GM12878 (cell line): ENCODE data around the gene TMEM144. TPM values are rescaled to one million over a fixed set of nuclear protein-coding genes. Genes with fewer than 3 reads are reported as not detected.

Experiments used
- ATAC-seq: fragments of 200-7000 bp; cut with Tn5 transposase; 3 replicates; pipeline ENCODE4 v1.9.1; 2020; ENCODE audit warnings: mild to moderate bottlenecking, moderate library complexity
- BruUV-seq: library from RNA; stranded (reverse); fragments of 400-500 nt; replicated peaks from 2 replicates; lab custom pipeline; 2021; lab: Mats Ljungman, UMichigan
- CTCF ChIA-PET: fragments of 300-600 bp; sonication (Branson Sonifier 250); formaldehyde crosslinking; extraction: SDS; loops from one replicate; lab custom pipeline; 2021; ENCODE audit warnings: inconsistent platforms; lab: Yijun Ruan, JAX
- POLR2A ChIA-PET: fragments of 350-600 bp; formaldehyde crosslinking; extraction: SDS; loops from one replicate; lab custom pipeline; 2021; ENCODE audit warnings: inconsistent platforms; lab: Charles Lee
- RAD21 ChIA-PET: fragments of 300-600 bp; sonication (Branson Sonifier 250); formaldehyde crosslinking; loops from one replicate; lab custom pipeline; 2023; ENCODE audit warnings: antibody characterized with exemption; ENCODE audit not compliant: unreplicated experiment; lab: Charles Lee
- SMC1A ChIA-PET: fragments of 300-600 bp; sonication (Branson Sonifier 250); formaldehyde crosslinking; loops from one replicate; lab custom pipeline; 2023; ENCODE audit not compliant: unreplicated experiment, uncharacterized antibody; lab: Charles Lee
- DNase-seq: peaks from one replicate; pipeline ENCODE4 v3.0.0-alpha.2; 2011; ENCODE audit warnings: low read depth, low spot score
- FAIRE-seq: peaks from 3 replicates; lab custom pipeline; 2011; peaks lifted over from hg19 to GRCh38; lab: Jason Lieb, UNC
- H2AFZ ChIP-seq: 2 replicates; pipeline ENCODE4 v1.6.0; 2011; ENCODE audit warnings: low read depth, low read length, control low read depth; ENCODE audit not compliant: control insufficient read depth
- H3K27ac ChIP-seq: 2 replicates; pipeline ENCODE4 v1.5.1; 2011; ENCODE audit warnings: control low read depth; ENCODE audit not compliant: control insufficient read depth, insufficient read depth
- H3K27me3 ChIP-seq, 2 experiments: replicated peaks in 1 of 2; 2 replicates each; pipeline versions ENCODE4 v1.6.0 to v1.6.1; 2011; ENCODE audit warnings: low read length in 1 of 2; ENCODE audit not compliant: control insufficient read depth in 2 of 2, insufficient read depth in 2 of 2
- H3K36me3 ChIP-seq, 2 experiments: 2 replicates each; pipeline ENCODE4 v1.5.1; 2011; ENCODE audit warnings: low read length in 1 of 2; ENCODE audit not compliant: control insufficient read depth in 2 of 2, insufficient read depth in 2 of 2
- H3K4me1 ChIP-seq: 2 replicates; pipeline ENCODE4 v1.6.1; 2011; ENCODE audit warnings: mild to moderate bottlenecking, low read length, moderate library complexity, mixed read lengths; ENCODE audit not compliant: control insufficient read depth, insufficient read depth
- H3K4me2 ChIP-seq: 2 replicates; pipeline ENCODE4 v1.6.0; 2011; ENCODE audit warnings: control low read depth; ENCODE audit not compliant: control insufficient read depth, insufficient read depth
- H3K4me3 ChIP-seq: fragments of 200-600 bp; sonication (generic); 2 replicates; pipeline ENCODE4 v1.5.1; 2016
- H3K79me2 ChIP-seq: 2 replicates; pipeline ENCODE4 v1.6.0; 2011; ENCODE audit warnings: low read length; ENCODE audit not compliant: control insufficient read depth, insufficient read depth
- H3K9ac ChIP-seq: 2 replicates; pipeline ENCODE4 v1.8.0; 2011; ENCODE audit warnings: low read length, control low read depth, mixed read lengths; ENCODE audit not compliant: control insufficient read depth, insufficient read depth
- H3K9me3 ChIP-seq: replicated peaks from 3 replicates; pipeline ENCODE4 v1.5.1; 2011; ENCODE audit warnings: mild to moderate bottlenecking, low read length; ENCODE audit not compliant: control insufficient read depth, insufficient read depth
- H4K20me1 ChIP-seq: 2 replicates; pipeline ENCODE4 v1.6.0; 2011; ENCODE audit not compliant: control insufficient read depth, insufficient read depth
- CREM ChIP-seq: IDR thresholded peaks from 2 replicates; pipeline ENCODE4 v1.6.1; 2014; ENCODE audit warnings: antibody characterized with exemption, low read depth
- CTCF ChIP-seq, 3 experiments: IDR thresholded peaks in 2 of 3; conservative IDR thresholded peaks in 1 of 3; 2 replicates each; pipeline ENCODE4 v1.5.1; 2011; ENCODE audit warnings: low read depth in 3 of 3, low read length in 3 of 3, mild to moderate bottlenecking in 3 of 3, control low read depth in 2 of 3, moderate library complexity in 2 of 3, inconsistent platforms in 1 of 3, mixed read lengths in 1 of 3; ENCODE audit not compliant: control insufficient read depth in 2 of 3, insufficient read depth in 1 of 3; ENCODE audit errors: extremely low read depth in 1 of 3
- MTA2 ChIP-seq: fragments of 450-650 bp; IDR thresholded peaks from 2 replicates; pipeline ENCODE4 v1.6.1; 2016; ENCODE audit warnings: low read depth, mild to moderate bottlenecking, moderate library complexity
- MXI1 ChIP-seq: fragments of 150-350 bp; IDR thresholded peaks from 2 replicates; pipeline ENCODE4 v1.6.1; 2011; ENCODE audit warnings: low read depth, mild to moderate bottlenecking, inconsistent platforms, low read length, improper control_type of control experiment
- NFIC ChIP-seq: IDR thresholded peaks from 2 replicates; pipeline ENCODE4 v1.6.1; 2012; ENCODE audit warnings: low read depth, mild to moderate bottlenecking, inconsistent platforms, low read length, moderate library complexity
- NFYB ChIP-seq: IDR thresholded peaks from 2 replicates; pipeline ENCODE4 v1.6.1; 2011; ENCODE audit warnings: low read depth, mild to moderate bottlenecking, low read length, improper control_type of control experiment, moderate library complexity; ENCODE audit not compliant: insufficient read depth
- NR2C1 ChIP-seq: fragments of 450-650 bp; IDR thresholded peaks from 2 replicates; pipeline ENCODE4 v1.6.1; 2017; ENCODE audit warnings: antibody characterized with exemption, mild to moderate bottlenecking, moderate library complexity
- POLR2AphosphoS2 ChIP-seq: IDR thresholded peaks from 2 replicates; pipeline ENCODE4 v1.6.1; 2011; ENCODE audit warnings: low read depth, mild to moderate bottlenecking, low read length, improper control_type of control experiment, moderate library complexity
- RFX5 ChIP-seq: IDR thresholded peaks from 2 replicates; pipeline ENCODE4 v1.6.1; 2011; ENCODE audit warnings: low read depth, low read length, improper control_type of control experiment
- TCF7 ChIP-seq: IDR thresholded peaks from 2 replicates; pipeline ENCODE4 v1.6.1; 2014; ENCODE audit warnings: antibody characterized with exemption, borderline replicate concordance
- ZNF207 ChIP-seq: fragments of 450-650 bp; IDR thresholded peaks from 2 replicates; pipeline ENCODE4 v1.6.1; 2014; ENCODE audit warnings: antibody characterized with exemption, mild to moderate bottlenecking, borderline replicate concordance
- WGBS: methylation state at CpG from one replicate; pipeline ENCODE4 v1.1.6; 2016; ENCODE audit warnings: low lambda C conversion rate; ENCODE audit not compliant: insufficient replicate concordance, insufficient coverage; ENCODE audit errors: missing lambda C conversion rate; 5-methylcytosine and 5-hydroxymethylcytosine counted together
- in situ Hi-C: fragments of 300-500 bp; cut with MboI; formaldehyde crosslinking; loops from 9 replicates; pipeline ENCODE4 v1.14.3; 2018; ENCODE audit warnings: mixed read lengths
- intact Hi-C: fragments of 100-400 bp; cut with micrococcal nuclease; formaldehyde crosslinking; loops from one replicate; pipeline ENCODE4 v1.14.2; 2022; ENCODE audit not compliant: unreplicated experiment
- polyA plus RNA-seq, 11 experiments: library from polyadenylated mRNA; depleted of rRNA in 4 of 11; unstranded in 6 of 11; stranded (reverse) in 5 of 11; fragments of >200 nt; fragmentation: Nextera tagmentation in 4 of 11; fragmentation: Illumina TruSeq in 1 of 11; extraction: Ambion mirVana in 4 of 11; extraction: Trizol in 1 of 11; gene quantifications; 1 replicate in 1 of 11; 2 replicates in 10 of 11; pipeline versions ENCODE4 v1.2.1 to v1.2.3, GENCODE V29; 2011 to 2016; ENCODE audit warnings: inconsistent platforms in 2 of 11, missing spikeins in 2 of 11, low read depth in 1 of 11
- total RNA-seq, 4 experiments: library from RNA; depleted of rRNA in 3 of 4; stranded (reverse); fragments of >200 nt in 3 of 4; fragmentation: Illumina TruSeq in 1 of 4; extraction: Trizol in 1 of 4; gene quantifications; 2 replicates each; pipeline versions ENCODE4 v1.2.1 to v1.2.3, GENCODE V29; 2013 to 2021
- TF ChIP-seq, protein P1 (sequence below): IDR thresholded peaks from 2 replicates; pipeline ENCODE4 v1.6.1; 2012; ENCODE audit warnings: low read depth, low read length, improper control_type of control experiment

TMEM144 gene
- total and polyA plus RNA-seq, 10 of the 15 experiments (the other 5 are each of a cell fraction or from before 2014, with no cell fraction given) = 0.08 to 1.8 (median 1.4) TPM

DNA sequence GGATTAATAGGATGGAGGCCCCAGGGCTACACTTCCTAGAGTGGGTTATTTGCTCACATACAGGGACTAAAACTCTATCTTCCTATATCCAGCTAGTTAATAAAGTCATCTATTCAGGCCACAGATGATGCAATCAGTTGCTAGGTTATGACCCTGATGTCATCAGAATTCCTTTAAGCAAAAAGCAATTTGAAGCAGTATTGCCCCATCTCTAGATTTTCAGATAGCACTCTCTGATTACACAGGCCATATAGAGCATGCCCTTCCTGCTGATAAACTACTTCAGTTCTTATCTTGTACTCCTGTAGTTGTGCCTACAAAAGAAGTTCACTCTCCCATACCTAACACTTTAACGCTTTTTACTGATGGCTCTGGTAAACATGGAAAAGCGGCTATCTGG is 84.8 kb downstream of the TMEM144 start:
- intact Hi-C loops = no loop called here
- FAIRE-seq = no peak
- CTCF ChIA-PET = no interaction called here
- POLR2A ChIA-PET = no interaction called here
- in situ Hi-C loops = no loop called here
- TF ChIP-seq RFX5 (no peak), NFYB (no peak), MXI1 (no peak), TCF7 (no peak), ZNF207 (no peak), CTCF (IDR thresholded peaks at IDR 0.05 in 2 of 3, conservative IDR thresholded peaks at IDR 0.05 in 1 of 3; ENCODE audit: control insufficient read depth in 2 of 3, extremely low read depth in 1 of 3, insufficient read depth in 1 of 3, low read depth in 3 of 3, low read length in 3 of 3) (no peak), POLR2AphosphoS2 (no peak), NR2C1 (no peak), MTA2 (no peak), NFIC (no peak), CREM (no peak)
- TF ChIP-seq, protein P1, sequence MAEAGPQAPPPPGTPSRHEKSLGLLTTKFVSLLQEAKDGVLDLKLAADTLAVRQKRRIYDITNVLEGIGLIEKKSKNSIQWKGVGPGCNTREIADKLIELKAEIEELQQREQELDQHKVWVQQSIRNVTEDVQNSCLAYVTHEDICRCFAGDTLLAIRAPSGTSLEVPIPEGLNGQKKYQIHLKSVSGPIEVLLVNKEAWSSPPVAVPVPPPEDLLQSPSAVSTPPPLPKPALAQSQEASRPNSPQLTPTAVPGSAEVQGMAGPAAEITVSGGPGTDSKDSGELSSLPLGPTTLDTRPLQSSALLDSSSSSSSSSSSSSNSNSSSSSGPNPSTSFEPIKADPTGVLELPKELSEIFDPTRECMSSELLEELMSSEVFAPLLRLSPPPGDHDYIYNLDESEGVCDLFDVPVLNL = no peak
- ATAC-seq = no peak
- H3K4me3 ChIP-seq = no peak overlapping the region
- H3K4me2 ChIP-seq = no peak overlapping the region
- RAD21 ChIA-PET = no interaction called here
- H3K9ac ChIP-seq = no peak overlapping the region
- no peaks in the 10 kb centered on the region for H3K27me3 ChIP-seq
- no peaks in the 10 kb centered on the region for H3K4me1 ChIP-seq
- WGBS = 52% methylated on average over 2 of the region's 2 CpGs
- H3K9me3 ChIP-seq = no peaks in the 10 kb centered on the region
- no peak for DNase-seq
- SMC1A ChIA-PET = interaction anchor here (1.3 kb wide), 1 partner anchor 32 kb away, joined by 3 read pairs; no protein-coding TSS in a partner anchor
- H3K27ac ChIP-seq = no peak overlapping the region
- no peak overlapping the region for H2AFZ ChIP-seq
- no TSS peak for BruUV-seq
- H3K36me3 ChIP-seq = no peaks in the 10 kb centered on the region
- H4K20me1 ChIP-seq = no peaks in the 10 kb centered on the region
- H3K79me2 ChIP-seq = no peaks in the 10 kb centered on the region
